SK-N-SH treated with all-trans-retinoic acid at 6 μM for 48 hours (cell line): ENCODE results near the gene ARHGAP26.

Experiments
- ATAC-seq: fragments of 200-7000 bp; cut with Tn5 transposase; 3 replicates; pipeline ENCODE4 v1.9.1; 2020; ENCODE audit warnings: mild to moderate bottlenecking, moderate library complexity
- BACH2 ChIP-seq: fragments of 250-450 bp; sonication (Bioruptor Pico); IDR thresholded peaks from 2 replicates; pipeline ENCODE4 v1.9.0; 2021; ENCODE audit warnings: mild to moderate bottlenecking, borderline replicate concordance
- CSDC2 ChIP-seq: fragments of 250-450 bp; sonication (Bioruptor Pico); IDR thresholded peaks from 2 replicates; pipeline ENCODE4 v1.5.0; 2020; ENCODE audit warnings: mild to moderate bottlenecking, moderate library complexity
- GLIS3 ChIP-seq: fragments of 250-450 bp; sonication (Bioruptor Pico); IDR thresholded peaks from 2 replicates; pipeline ENCODE4 v1.5.0; 2020; ENCODE audit warnings: mild to moderate bottlenecking, moderate library complexity
- ISL1 ChIP-seq: fragments of 250-450 bp; sonication (Bioruptor Pico); IDR thresholded peaks from 2 replicates; pipeline ENCODE4 v2.1.2; 2022; ENCODE audit warnings: mild to moderate bottlenecking, moderate library complexity
- RARB ChIP-seq: fragments of 250-450 bp; sonication (Bioruptor Pico); IDR thresholded peaks from 2 replicates; pipeline ENCODE4 v1.8.0; 2021; ENCODE audit warnings: mild to moderate bottlenecking, moderate library complexity
- SNAI2 ChIP-seq: fragments of 250-450 bp; sonication (Bioruptor Pico); IDR thresholded peaks from 2 replicates; pipeline ENCODE4 v1.5.0; 2020; ENCODE audit warnings: mild to moderate bottlenecking, moderate library complexity
- TCF4 ChIP-seq: fragments of 250-450 bp; sonication (Bioruptor Pico); IDR thresholded peaks from 2 replicates; pipeline ENCODE4 v1.8.0; 2021; ENCODE audit warnings: mild to moderate bottlenecking, moderate library complexity, borderline replicate concordance
- TOX ChIP-seq: fragments of 250-450 bp; sonication (Bioruptor Pico); IDR thresholded peaks from 2 replicates; pipeline ENCODE4 v1.8.0; 2021; ENCODE audit warnings: mild to moderate bottlenecking, moderate library complexity, borderline replicate concordance
- ZFP3 ChIP-seq: fragments of 250-450 bp; sonication (Bioruptor Pico); IDR thresholded peaks from 2 replicates; pipeline ENCODE4 v1.5.0; 2020; ENCODE audit warnings: mild to moderate bottlenecking, moderate library complexity
- ZFP30 ChIP-seq: fragments of 450-650 bp; formaldehyde crosslinking; IDR thresholded peaks from 2 replicates; pipeline ENCODE4 v1.5.0; 2022; ENCODE audit warnings: mild to moderate bottlenecking, moderate library complexity
- ZNF565 ChIP-seq: fragments of 450-650 bp; formaldehyde crosslinking; conservative IDR thresholded peaks from 2 replicates; pipeline ENCODE4 v1.5.0; 2020; ENCODE audit warnings: low read depth, mild to moderate bottlenecking, moderate library complexity
- ZNF8 ChIP-seq: fragments of 450-650 bp; formaldehyde crosslinking; IDR thresholded peaks from 2 replicates; pipeline ENCODE4 v1.5.0; 2020; ENCODE audit warnings: mild to moderate bottlenecking, moderate library complexity
- TF ChIP-seq, protein P1 (sequence below): fragments of 250-450 bp; sonication (Bioruptor Pico); IDR thresholded peaks from 2 replicates; pipeline ENCODE4 v1.5.1; 2021; ENCODE audit warnings: mild to moderate bottlenecking, moderate library complexity
- TF ChIP-seq, protein P2 (sequence below): fragments of 250-450 bp; sonication (Bioruptor Pico); IDR thresholded peaks from 2 replicates; pipeline ENCODE4 v1.5.0; 2020; ENCODE audit warnings: mild to moderate bottlenecking, moderate library complexity
- TF ChIP-seq, protein P3 (sequence below): fragments of 250-450 bp; sonication (Bioruptor Pico); IDR thresholded peaks from 2 replicates; pipeline ENCODE4 v1.8.0; 2020; ENCODE audit warnings: mild to moderate bottlenecking, moderate library complexity, borderline replicate concordance
- TF ChIP-seq, protein P4 (sequence below): fragments of 250-450 bp; sonication (Bioruptor Pico); IDR thresholded peaks from 2 replicates; pipeline ENCODE4 v1.5.1; 2020; ENCODE audit warnings: low read depth, mild to moderate bottlenecking, moderate library complexity

Gene ARHGAP26

DNA sequence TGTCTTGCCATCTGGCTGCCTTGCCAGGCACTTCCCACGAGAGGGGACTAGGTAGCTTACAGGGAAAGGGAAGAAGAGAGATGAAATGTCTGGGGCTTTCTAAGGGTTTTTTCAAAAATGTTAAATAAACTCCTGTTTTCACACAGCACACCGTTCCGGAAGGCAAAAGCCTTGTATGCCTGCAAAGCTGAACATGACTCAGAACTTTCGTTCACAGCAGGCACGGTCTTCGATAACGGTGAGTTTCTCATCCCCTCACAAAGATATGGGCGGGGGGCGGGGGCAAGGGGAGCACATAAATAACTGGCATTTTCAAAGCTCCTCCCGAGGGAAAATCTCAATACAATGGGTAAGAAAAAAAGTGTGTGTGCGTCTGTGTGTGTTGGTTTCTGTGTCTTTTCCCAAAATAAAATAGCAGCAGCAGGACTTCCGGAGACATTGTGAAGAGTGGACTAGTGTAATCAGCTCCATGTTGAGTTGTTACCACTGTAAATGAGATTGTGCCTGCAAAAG lies 443.7 kb downstream of the ARHGAP26 start:
- TF ChIP-seq, protein P1, sequence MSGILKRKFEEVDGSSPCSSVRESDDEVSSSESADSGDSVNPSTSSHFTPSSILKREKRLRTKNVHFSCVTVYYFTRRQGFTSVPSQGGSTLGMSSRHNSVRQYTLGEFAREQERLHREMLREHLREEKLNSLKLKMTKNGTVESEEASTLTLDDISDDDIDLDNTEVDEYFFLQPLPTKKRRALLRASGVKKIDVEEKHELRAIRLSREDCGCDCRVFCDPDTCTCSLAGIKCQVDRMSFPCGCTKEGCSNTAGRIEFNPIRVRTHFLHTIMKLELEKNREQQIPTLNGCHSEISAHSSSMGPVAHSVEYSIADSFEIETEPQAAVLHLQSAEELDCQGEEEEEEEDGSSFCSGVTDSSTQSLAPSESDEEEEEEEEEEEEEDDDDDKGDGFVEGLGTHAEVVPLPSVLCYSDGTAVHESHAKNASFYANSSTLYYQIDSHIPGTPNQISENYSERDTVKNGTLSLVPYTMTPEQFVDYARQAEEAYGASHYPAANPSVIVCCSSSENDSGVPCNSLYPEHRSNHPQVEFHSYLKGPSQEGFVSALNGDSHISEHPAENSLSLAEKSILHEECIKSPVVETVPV, result no peak
- TF ChIP-seq GLIS3 (CRISPR knock-in tag) (no peak), ZFP3 (CRISPR knock-in tag) (no peak), TCF4 (no peak), CSDC2 (no peak), RARB (CRISPR knock-in tag) (no peak), SNAI2 (no peak), BACH2 (CRISPR knock-in tag) (no peak)
- ATAC-seq, result no peak

DNA sequence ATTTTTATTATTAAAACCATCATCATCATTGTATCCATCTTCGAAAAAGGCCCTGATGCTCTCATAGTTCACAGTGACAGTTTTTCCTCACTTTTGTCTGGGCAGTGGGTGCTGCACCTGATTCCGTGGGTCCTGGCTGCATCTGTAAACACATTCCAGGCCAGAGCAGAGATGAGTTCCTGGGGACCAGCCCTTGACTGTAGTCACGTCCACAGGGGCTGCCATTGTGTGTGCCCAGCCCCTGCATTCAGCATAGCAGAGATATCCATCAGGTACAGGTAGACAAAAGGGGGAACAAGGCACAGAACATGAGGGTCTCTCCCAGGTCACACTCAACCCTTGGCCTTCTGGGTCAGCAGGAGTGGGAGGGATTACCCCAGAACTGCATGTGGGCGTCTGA lies 444.3 kb downstream of the ARHGAP26 start:
- no peak for ATAC-seq
- no peak for TF ChIP-seq CSDC2
- TF ChIP-seq, protein P2, sequence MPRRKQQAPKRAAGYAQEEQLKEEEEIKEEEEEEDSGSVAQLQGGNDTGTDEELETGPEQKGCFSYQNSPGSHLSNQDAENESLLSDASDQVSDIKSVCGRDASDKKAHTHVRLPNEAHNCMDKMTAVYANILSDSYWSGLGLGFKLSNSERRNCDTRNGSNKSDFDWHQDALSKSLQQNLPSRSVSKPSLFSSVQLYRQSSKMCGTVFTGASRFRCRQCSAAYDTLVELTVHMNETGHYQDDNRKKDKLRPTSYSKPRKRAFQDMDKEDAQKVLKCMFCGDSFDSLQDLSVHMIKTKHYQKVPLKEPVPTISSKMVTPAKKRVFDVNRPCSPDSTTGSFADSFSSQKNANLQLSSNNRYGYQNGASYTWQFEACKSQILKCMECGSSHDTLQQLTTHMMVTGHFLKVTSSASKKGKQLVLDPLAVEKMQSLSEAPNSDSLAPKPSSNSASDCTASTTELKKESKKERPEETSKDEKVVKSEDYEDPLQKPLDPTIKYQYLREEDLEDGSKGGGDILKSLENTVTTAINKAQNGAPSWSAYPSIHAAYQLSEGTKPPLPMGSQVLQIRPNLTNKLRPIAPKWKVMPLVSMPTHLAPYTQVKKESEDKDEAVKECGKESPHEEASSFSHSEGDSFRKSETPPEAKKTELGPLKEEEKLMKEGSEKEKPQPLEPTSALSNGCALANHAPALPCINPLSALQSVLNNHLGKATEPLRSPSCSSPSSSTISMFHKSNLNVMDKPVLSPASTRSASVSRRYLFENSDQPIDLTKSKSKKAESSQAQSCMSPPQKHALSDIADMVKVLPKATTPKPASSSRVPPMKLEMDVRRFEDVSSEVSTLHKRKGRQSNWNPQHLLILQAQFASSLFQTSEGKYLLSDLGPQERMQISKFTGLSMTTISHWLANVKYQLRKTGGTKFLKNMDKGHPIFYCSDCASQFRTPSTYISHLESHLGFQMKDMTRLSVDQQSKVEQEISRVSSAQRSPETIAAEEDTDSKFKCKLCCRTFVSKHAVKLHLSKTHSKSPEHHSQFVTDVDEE (CRISPR knock-in tag), result no peak
- TF ChIP-seq ZNF8, result no peak
- TF ChIP-seq, protein P3, sequence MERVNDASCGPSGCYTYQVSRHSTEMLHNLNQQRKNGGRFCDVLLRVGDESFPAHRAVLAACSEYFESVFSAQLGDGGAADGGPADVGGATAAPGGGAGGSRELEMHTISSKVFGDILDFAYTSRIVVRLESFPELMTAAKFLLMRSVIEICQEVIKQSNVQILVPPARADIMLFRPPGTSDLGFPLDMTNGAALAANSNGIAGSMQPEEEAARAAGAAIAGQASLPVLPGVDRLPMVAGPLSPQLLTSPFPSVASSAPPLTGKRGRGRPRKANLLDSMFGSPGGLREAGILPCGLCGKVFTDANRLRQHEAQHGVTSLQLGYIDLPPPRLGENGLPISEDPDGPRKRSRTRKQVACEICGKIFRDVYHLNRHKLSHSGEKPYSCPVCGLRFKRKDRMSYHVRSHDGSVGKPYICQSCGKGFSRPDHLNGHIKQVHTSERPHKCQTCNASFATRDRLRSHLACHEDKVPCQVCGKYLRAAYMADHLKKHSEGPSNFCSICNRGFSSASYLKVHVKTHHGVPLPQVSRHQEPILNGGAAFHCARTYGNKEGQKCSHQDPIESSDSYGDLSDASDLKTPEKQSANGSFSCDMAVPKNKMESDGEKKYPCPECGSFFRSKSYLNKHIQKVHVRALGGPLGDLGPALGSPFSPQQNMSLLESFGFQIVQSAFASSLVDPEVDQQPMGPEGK, result no peak
- no peak for TF ChIP-seq ISL1 (CRISPR knock-in tag)
- TF ChIP-seq, protein P1, result no peak
- TF ChIP-seq ZFP30 (CRISPR knock-in tag), result no peak

DNA sequence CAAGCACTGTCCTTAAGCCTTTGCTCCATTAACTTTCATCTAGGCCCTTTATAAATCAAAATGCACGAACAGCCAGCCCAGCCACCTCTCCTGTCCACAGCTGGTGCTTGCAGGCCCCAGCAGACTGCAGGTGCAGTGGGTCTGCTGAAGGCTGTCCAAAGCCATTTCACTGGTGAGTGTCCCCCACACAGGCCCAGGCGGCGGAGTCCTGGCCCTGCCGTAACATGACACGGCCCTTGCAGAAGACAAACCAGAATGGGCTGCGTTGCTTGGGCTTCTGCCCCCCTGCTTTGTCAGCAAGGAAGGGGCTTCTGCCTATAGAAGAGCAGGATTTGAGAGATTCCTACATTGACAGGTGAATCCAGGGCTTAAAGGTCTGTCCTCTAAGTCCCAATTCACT lies 444.7 kb downstream of the ARHGAP26 start:
- TF ChIP-seq, protein P4, sequence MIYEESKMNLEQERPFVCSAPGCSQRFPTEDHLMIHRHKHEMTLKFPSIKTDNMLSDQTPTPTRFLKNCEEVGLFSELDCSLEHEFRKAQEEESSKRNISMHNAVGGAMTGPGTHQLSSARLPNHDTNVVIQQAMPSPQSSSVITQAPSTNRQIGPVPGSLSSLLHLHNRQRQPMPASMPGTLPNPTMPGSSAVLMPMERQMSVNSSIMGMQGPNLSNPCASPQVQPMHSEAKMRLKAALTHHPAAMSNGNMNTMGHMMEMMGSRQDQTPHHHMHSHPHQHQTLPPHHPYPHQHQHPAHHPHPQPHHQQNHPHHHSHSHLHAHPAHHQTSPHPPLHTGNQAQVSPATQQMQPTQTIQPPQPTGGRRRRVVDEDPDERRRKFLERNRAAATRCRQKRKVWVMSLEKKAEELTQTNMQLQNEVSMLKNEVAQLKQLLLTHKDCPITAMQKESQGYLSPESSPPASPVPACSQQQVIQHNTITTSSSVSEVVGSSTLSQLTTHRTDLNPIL (CRISPR knock-in tag), result no peak
- TF ChIP-seq CSDC2 (no peak), ZNF565 (CRISPR knock-in tag) (no peak), TOX (CRISPR knock-in tag) (no peak), ZFP30 (CRISPR knock-in tag) (no peak), TCF4 (no peak), GLIS3 (CRISPR knock-in tag) (no peak), BACH2 (CRISPR knock-in tag) (no peak), SNAI2 (no peak)
- TF ChIP-seq, protein P1, result no peak
- TF ChIP-seq, protein P3, result no peak
- ATAC-seq, result no peak
